ENCODE results near the gene CDH20. TPM values are rescaled to one million over a fixed set of nuclear protein-coding genes. Genes with fewer than 3 reads are reported as not detected.

The CDH20 gene
- total RNA-seq, 1 experiment from 2014 or later = not detected

DNA sequence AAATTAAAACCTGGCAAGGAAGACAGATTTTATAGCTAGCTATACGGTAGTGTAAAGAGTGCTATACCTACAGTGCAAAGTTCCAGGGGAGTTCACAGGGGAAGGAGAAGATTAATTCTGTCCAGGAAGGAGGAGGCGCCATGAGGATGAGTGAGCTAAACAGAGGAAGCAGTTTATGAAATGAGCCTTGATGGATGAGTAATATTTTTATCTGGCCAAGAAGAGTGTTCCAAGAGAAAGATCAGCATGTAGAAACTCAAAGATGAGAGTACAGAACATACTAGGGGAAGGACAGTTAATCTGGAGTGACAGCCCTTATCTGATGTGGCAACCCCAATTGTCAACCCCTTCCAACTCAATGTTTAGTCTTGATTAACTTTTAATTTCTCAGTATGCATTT, 54.8 kb downstream of the CDH20 start (continued):
- TF ChIP-seq, protein P1, sequence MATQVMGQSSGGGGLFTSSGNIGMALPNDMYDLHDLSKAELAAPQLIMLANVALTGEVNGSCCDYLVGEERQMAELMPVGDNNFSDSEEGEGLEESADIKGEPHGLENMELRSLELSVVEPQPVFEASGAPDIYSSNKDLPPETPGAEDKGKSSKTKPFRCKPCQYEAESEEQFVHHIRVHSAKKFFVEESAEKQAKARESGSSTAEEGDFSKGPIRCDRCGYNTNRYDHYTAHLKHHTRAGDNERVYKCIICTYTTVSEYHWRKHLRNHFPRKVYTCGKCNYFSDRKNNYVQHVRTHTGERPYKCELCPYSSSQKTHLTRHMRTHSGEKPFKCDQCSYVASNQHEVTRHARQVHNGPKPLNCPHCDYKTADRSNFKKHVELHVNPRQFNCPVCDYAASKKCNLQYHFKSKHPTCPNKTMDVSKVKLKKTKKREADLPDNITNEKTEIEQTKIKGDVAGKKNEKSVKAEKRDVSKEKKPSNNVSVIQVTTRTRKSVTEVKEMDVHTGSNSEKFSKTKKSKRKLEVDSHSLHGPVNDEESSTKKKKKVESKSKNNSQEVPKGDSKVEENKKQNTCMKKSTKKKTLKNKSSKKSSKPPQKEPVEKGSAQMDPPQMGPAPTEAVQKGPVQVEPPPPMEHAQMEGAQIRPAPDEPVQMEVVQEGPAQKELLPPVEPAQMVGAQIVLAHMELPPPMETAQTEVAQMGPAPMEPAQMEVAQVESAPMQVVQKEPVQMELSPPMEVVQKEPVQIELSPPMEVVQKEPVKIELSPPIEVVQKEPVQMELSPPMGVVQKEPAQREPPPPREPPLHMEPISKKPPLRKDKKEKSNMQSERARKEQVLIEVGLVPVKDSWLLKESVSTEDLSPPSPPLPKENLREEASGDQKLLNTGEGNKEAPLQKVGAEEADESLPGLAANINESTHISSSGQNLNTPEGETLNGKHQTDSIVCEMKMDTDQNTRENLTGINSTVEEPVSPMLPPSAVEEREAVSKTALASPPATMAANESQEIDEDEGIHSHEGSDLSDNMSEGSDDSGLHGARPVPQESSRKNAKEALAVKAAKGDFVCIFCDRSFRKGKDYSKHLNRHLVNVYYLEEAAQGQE (IDR thresholded peaks at IDR 0.05; ENCODE audit: low read depth) = no peak
- TF ChIP-seq CEBPB (IDR thresholded peaks at IDR 0.05; ENCODE audit: low read depth) = no peak

DNA sequence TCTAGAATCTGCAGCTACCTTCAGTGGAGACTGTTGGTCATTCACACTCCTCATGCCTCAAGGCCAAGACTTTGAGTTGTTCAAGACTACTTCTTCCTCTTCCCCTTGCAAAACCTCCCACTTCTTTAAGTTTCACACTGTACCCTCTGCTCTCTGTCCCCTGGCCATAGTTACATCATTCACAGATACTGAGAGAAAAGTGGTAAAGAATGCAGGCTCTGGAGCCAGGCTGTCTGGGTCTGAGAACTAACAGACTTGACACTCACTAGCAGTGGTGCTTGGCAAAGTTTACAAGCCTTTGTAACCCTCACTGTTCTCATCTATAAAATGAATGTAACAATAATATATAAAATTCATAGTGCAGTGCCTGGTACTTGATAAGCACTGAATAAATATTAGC, 61.8 kb downstream of the CDH20 start:
- H2AFZ ChIP-seq (ENCODE audit: low read depth, low read length, poor library complexity, severe bottlenecking) = no peak overlapping the region
- intact Hi-C loops (cut with micrococcal nuclease) = no loop called here
- no peak overlapping the region for H3K9ac ChIP-seq (ENCODE audit: low read length)
- ChIA-PET RAD21 (ENCODE audit: low non-redundant PET in 1 of 2, low total read pairs in 2 of 2, uncharacterized antibody in 2 of 2, unreplicated experiment in 2 of 2) (no interaction called here), CTCF (no interaction called here), POLR2A (no interaction called here)
- H3K27me3 ChIP-seq (ENCODE audit: insufficient read depth, low read length) = 0 out of 2 replicates have a peak, but pooled peaks cover 8% of the 10 kb centered on the region
- no peaks in the 10 kb centered on the region for H3K4me1 ChIP-seq (ENCODE audit: control insufficient read depth in 1 of 2, insufficient read depth in 2 of 2, low read length in 2 of 2)
- no peak for ATAC-seq
- H3K9me3 ChIP-seq (ENCODE audit: control insufficient read depth in 1 of 2, insufficient read depth in 1 of 2, low read depth in 1 of 2, low read length in 2 of 2) = no peaks in the 10 kb centered on the region
- no peaks in the 10 kb centered on the region for H3K79me2 ChIP-seq (ENCODE audit: insufficient read depth, low read length)
- no peaks in the 10 kb centered on the region for H3K9me2 ChIP-seq (ENCODE audit: insufficient read depth)
- H3K4me2 ChIP-seq (ENCODE audit: low read length) = no peak overlapping the region
- no peak for DNase-seq (ENCODE audit: low read depth, low spot score)
- H3K36me3 ChIP-seq (ENCODE audit: control insufficient read depth in 1 of 2, insufficient read depth in 2 of 2, low read length in 2 of 2) = no peaks in the 10 kb centered on the region
- no peaks in the 10 kb centered on the region; the same call in 1 of the 2 replicates for H4K20me1 ChIP-seq (ENCODE audit: insufficient read depth)
- H3K27ac ChIP-seq (ENCODE audit: low read depth, low read length) = no peak overlapping the region
- H3K4me3 ChIP-seq (replicated peaks in 1 of 2; ENCODE audit: low read depth in 1 of 2, low read length in 2 of 2) = no peak overlapping the region
- BruUV-seq (replicated peaks) = no TSS peak
- TF ChIP-seq, protein P2, sequence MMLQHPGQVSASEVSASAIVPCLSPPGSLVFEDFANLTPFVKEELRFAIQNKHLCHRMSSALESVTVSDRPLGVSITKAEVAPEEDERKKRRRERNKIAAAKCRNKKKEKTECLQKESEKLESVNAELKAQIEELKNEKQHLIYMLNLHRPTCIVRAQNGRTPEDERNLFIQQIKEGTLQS (IDR thresholded peaks at IDR 0.05) = no peak
- no peak for TF ChIP-seq ZFX (IDR thresholded peaks at IDR 0.05)
- TF ChIP-seq, protein P3, sequence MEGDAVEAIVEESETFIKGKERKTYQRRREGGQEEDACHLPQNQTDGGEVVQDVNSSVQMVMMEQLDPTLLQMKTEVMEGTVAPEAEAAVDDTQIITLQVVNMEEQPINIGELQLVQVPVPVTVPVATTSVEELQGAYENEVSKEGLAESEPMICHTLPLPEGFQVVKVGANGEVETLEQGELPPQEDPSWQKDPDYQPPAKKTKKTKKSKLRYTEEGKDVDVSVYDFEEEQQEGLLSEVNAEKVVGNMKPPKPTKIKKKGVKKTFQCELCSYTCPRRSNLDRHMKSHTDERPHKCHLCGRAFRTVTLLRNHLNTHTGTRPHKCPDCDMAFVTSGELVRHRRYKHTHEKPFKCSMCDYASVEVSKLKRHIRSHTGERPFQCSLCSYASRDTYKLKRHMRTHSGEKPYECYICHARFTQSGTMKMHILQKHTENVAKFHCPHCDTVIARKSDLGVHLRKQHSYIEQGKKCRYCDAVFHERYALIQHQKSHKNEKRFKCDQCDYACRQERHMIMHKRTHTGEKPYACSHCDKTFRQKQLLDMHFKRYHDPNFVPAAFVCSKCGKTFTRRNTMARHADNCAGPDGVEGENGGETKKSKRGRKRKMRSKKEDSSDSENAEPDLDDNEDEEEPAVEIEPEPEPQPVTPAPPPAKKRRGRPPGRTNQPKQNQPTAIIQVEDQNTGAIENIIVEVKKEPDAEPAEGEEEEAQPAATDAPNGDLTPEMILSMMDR (IDR thresholded peaks at IDR 0.05 in 2 of 3, conservative IDR thresholded peaks at IDR 0.05 in 1 of 3; ENCODE audit: borderline replicate concordance in 1 of 3, insufficient read depth in 1 of 3, low read depth in 2 of 3, low read length in 2 of 3) = no peak
- TF ChIP-seq FOSL1 (IDR thresholded peaks at IDR 0.05; ENCODE audit: low read depth) = no peak
- TF ChIP-seq, protein P4, sequence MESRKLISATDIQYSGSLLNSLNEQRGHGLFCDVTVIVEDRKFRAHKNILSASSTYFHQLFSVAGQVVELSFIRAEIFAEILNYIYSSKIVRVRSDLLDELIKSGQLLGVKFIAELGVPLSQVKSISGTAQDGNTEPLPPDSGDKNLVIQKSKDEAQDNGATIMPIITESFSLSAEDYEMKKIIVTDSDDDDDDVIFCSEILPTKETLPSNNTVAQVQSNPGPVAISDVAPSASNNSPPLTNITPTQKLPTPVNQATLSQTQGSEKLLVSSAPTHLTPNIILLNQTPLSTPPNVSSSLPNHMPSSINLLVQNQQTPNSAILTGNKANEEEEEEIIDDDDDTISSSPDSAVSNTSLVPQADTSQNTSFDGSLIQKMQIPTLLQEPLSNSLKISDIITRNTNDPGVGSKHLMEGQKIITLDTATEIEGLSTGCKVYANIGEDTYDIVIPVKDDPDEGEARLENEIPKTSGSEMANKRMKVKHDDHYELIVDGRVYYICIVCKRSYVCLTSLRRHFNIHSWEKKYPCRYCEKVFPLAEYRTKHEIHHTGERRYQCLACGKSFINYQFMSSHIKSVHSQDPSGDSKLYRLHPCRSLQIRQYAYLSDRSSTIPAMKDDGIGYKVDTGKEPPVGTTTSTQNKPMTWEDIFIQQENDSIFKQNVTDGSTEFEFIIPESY (IDR thresholded peaks at IDR 0.05; ENCODE audit: extremely low read depth, insufficient replicate concordance, low read length) = no peak
- no peak for TF ChIP-seq JUND (IDR thresholded peaks at IDR 0.05)
- no peak for TF ChIP-seq EGR1 (IDR thresholded peaks at IDR 0.05; ENCODE audit: low read depth)
- TF ChIP-seq SIN3A (IDR thresholded peaks at IDR 0.05; ENCODE audit: low read depth) = no peak
- TF ChIP-seq CBX3 (IDR thresholded peaks at IDR 0.05; ENCODE audit: low read depth) = no peak
- TF ChIP-seq ELF1 (IDR thresholded peaks at IDR 0.05; ENCODE audit: borderline replicate concordance, low read depth) = no peak
- no peak for TF ChIP-seq ZNF274 (IDR thresholded peaks at IDR 0.05; ENCODE audit: low read depth, low read length)
- no peak for TF ChIP-seq RAD21 (IDR thresholded peaks at IDR 0.05; ENCODE audit: low read depth)
- TF ChIP-seq EZH2phosphoT487 (IDR thresholded peaks at IDR 0.05; ENCODE audit: borderline replicate concordance) = no peak
